Measurements from ENCODE around the gene PPM1N. TPM values are rescaled to one million over a fixed set of nuclear protein-coding genes. Genes with fewer than 3 reads are reported as not detected.
A peak's percentile ranks its signal among the peaks of the same experiment; 100 is the strongest.

The PPM1N gene
- total and polyA plus RNA-seq, 4 donors: 0.67 to 2.5 (median 0.88) TPM; not detected in 1

- Histone ChIP-seq H3K9me3 (ENCODE audit: control insufficient read depth, low read length) (no peaks in the 10 kb centered on the region), H3K27me3 (ENCODE audit: control insufficient read depth in 1 of 2, insufficient read depth in 2 of 2, low read length in 1 of 2) (no peaks in the 10 kb centered on the region), H3K4me1 (ENCODE audit: control insufficient read depth in 1 of 2, insufficient read depth in 2 of 2, low read length in 2 of 2) (peaks cover 0 to 2% of the 10 kb centered on the region in 2 donors), H3K36me3 (ENCODE audit: control insufficient read depth in 1 of 2, insufficient read depth in 2 of 2, low read length in 1 of 2) (no peaks in the 10 kb centered on the region), H3K27ac (ENCODE audit: low read depth in 1 of 2, low read length in 2 of 2) (no peak overlapping the region), H3K4me3 (ENCODE audit: low read length in 2 of 2) (no peak overlapping the region)
- ATAC-seq (ENCODE audit: low FRiP score): no peak
- intact Hi-C loops (cut with DNase I): no loop called here
- DNase-seq: peak in 1 of 2 donors; percentile 86
- WGBS, 2 donors: 78 to 80% methylated on average over 27 of the region's 27 CpGs
Observed at GRCh38 chr19:45473682-45474605, 24.3 kb upstream of the PPM1N start.

DNA sequence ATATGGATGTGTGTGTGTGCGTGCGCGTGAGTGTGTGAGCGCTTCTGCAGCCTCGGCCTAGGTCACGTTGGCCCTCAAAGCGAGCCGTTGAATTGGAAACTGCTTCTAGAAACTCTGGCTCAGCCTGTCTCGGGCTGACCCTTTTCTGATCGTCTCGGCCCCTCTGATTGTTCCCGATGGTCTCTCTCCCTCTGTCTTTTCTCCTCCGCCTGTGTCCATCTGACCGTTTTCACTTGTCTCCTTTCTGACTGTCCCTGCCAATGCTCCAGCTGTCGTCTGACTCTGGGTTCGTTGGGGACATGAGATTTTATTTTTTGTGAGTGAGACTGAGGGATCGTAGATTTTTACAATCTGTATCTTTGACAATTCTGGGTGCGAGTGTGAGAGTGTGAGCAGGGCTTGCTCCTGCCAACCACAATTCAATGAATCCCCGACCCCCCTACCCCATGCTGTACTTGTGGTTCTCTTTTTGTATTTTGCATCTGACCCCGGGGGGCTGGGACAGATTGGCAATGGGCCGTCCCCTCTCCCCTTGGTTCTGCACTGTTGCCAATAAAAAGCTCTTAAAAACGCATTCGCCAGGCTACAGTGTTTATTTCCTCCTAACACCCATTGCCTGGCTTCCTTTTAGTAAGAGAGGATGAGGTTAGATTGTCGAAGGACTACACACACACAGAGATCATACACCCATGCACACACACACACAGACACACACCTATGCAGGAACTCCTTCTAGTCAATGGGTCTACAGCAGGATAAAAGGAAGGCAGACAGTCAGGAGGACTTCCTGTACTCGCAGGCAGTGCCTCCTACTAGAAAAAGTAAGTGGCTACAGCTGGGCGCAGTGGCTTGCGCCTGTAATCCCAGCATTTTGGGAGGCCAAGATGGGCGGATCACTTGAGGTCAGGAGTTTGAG, 23.4 kb upstream of the PPM1N start:
- DNase-seq: peak in 1 of 2 donors; percentile 82
- Histone ChIP-seq H3K27ac (ENCODE audit: low read depth in 1 of 2, low read length in 2 of 2) (no peak overlapping the region), H3K9me3 (ENCODE audit: control insufficient read depth, low read length) (no peaks in the 10 kb centered on the region), H3K4me1 (ENCODE audit: control insufficient read depth in 1 of 2, insufficient read depth in 2 of 2, low read length in 2 of 2) (peaks cover 0 to 2% of the 10 kb centered on the region in 2 donors), H3K36me3 (ENCODE audit: control insufficient read depth in 1 of 2, insufficient read depth in 2 of 2, low read length in 1 of 2) (no peaks in the 10 kb centered on the region), H3K4me3 (ENCODE audit: low read length in 2 of 2) (no peak overlapping the region), H3K27me3 (ENCODE audit: control insufficient read depth in 1 of 2, insufficient read depth in 2 of 2, low read length in 1 of 2) (no peaks in the 10 kb centered on the region)
- no peak for ATAC-seq (ENCODE audit: low FRiP score)
- intact Hi-C loops (cut with DNase I): no loop called here
- WGBS, 2 donors: 75 to 77% methylated on average over 28 of the region's 28 CpGs

DNA sequence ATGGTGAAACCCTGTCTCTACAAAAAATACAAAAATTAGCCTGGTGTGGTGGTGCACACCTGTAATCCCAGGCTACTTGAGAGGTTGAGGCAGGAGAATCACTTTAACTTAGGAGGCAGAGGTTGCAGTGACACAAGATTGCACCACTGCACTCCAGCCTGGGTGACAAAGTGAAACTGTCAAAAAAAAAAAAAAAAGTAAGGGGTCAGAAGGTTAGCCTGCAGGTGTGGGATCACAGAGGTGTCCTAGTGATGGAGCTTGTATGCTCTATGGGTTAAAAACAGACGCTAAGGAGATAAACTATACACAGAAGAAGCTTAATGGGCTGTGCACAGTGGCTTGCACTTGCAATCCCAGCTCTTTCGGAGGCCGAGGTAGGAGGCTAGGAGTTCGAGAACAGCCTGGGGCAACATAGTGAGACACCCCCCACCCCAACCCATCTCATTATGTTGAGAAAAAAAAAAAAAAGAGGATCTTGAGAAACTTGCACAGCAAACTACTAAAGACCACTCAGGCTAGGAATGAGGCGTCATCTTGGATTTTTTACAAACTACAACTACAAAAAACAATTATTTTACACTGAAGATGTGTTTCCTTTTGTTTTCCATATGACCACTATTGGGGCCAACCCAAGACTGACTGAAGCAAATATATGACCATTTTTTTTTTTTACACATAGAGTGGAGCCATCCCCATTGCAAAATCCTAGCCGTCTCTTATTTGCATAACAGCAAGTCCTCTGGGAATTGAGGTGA, 22.5 kb upstream of the PPM1N start:
- ATAC-seq (ENCODE audit: low FRiP score) (no peak), DNase-seq (peak in 1 of 2 donors; percentile 83)
- Histone ChIP-seq H3K9me3 (ENCODE audit: control insufficient read depth, low read length) (no peaks in the 10 kb centered on the region), H3K36me3 (ENCODE audit: control insufficient read depth in 1 of 2, insufficient read depth in 2 of 2, low read length in 1 of 2) (no peaks in the 10 kb centered on the region), H3K4me3 (ENCODE audit: low read length in 2 of 2) (no peak overlapping the region), H3K4me1 (ENCODE audit: control insufficient read depth in 1 of 2, insufficient read depth in 2 of 2, low read length in 2 of 2) (peaks cover 0 to 2% of the 10 kb centered on the region in 2 donors), H3K27me3 (ENCODE audit: control insufficient read depth in 1 of 2, insufficient read depth in 2 of 2, low read length in 1 of 2) (no peaks in the 10 kb centered on the region), H3K27ac (ENCODE audit: low read depth in 1 of 2, low read length in 2 of 2) (no peak overlapping the region)
- WGBS, 2 donors: 82 to 89% methylated on average over 6 of the region's 6 CpGs
- intact Hi-C loops (cut with DNase I): no loop called here

- peaks cover 0 to 2% of the 10 kb centered on the region in 2 donors for H3K4me1 ChIP-seq (ENCODE audit: control insufficient read depth in 1 of 2, insufficient read depth in 2 of 2, low read length in 2 of 2)
- WGBS, 2 donors: 51 to 59% methylated on average over 5 of the region's 5 CpGs
- peak in 1 of 2 donors; percentile 83 for DNase-seq
- no peaks in the 10 kb centered on the region for H3K9me3 ChIP-seq (ENCODE audit: control insufficient read depth, low read length)
- ATAC-seq (ENCODE audit: low FRiP score): no peak
- no peak overlapping the region for H3K4me3 ChIP-seq (ENCODE audit: low read length in 2 of 2)
- no peaks in the 10 kb centered on the region for H3K36me3 ChIP-seq (ENCODE audit: control insufficient read depth in 1 of 2, insufficient read depth in 2 of 2, low read length in 1 of 2)
- intact Hi-C loops (cut with DNase I): no loop called here
- H3K27ac ChIP-seq (ENCODE audit: low read depth in 1 of 2, low read length in 2 of 2): no peak overlapping the region
- H3K27me3 ChIP-seq (ENCODE audit: control insufficient read depth in 1 of 2, insufficient read depth in 2 of 2, low read length in 1 of 2): no peaks in the 10 kb centered on the region
Observed at GRCh38 chr19:45476304-45476703, 21.9 kb upstream of the PPM1N start.

DNA sequence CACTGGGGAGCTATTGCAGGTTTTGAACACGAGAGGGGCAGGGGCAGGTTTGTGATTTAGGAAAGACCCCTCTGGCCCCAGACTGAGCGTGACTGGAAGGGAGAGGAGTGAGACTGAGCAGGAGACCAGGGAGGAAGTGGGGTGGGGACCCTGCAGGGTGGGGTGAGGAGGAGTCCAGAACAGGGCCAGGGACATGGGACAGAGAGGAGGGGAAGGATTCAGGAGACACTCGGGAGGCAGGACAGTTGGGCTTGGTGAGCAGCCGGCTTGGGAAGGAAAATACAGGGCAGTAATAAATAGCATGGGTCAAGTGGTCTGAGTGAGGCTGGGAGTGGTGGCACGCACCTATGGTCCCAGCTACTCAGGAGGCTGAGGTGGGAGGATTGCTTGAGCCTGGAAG, 21.1 kb upstream of the PPM1N start:
- peaks cover 0 to 2% of the 10 kb centered on the region in 2 donors for H3K4me1 ChIP-seq (ENCODE audit: control insufficient read depth in 1 of 2, insufficient read depth in 2 of 2, low read length in 2 of 2)
- 33 to 47% methylated on average over 5 of the region's 5 CpGs for WGBS, 2 donors

DNA sequence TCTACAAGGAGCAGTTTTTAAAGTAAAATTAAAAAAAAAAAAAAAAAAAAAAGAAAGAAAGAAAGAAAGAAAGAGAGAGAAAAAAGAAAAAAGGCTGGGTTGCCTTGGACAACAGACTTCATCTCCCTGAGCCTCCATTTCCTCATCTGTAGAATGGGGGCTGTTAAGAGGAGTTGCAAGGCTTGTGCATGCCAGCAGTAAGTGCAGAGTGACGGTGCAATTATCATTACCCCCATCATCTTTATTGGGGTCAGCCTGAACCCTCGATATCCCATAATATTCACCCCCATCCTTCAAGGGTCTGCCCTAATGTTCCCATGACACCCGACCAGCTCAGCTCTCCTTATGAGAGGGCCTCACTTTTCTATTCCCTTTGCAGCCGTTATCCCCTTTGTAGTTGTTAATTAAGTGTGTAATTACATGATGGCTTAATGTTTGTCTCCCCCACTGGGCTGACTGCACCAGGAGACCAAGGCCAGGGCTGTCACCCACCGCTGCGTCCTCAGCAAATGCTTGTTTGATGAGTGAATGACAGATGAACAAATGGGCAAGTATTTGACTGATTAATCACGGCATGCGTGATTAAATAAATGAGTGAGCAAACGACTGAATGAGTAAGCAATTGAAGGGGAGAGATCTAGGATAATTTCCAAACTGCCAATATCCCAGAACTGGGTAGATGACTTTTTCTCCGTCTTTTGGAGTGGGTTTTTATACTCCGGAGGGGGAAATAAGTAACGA, 20.4 kb upstream of the PPM1N start:
- intact Hi-C loops (cut with DNase I): loop anchor here (2.0 kb wide), 1 partner anchor 49 kb away; no protein-coding TSS in a partner anchor
- Histone ChIP-seq H3K36me3 (ENCODE audit: control insufficient read depth in 1 of 2, insufficient read depth in 2 of 2, low read length in 1 of 2) (no peaks in the 10 kb centered on the region), H3K9me3 (ENCODE audit: control insufficient read depth, low read length) (no peaks in the 10 kb centered on the region), H3K27me3 (ENCODE audit: control insufficient read depth in 1 of 2, insufficient read depth in 2 of 2, low read length in 1 of 2) (no peaks in the 10 kb centered on the region), H3K27ac (ENCODE audit: low read depth in 1 of 2, low read length in 2 of 2) (peak overlapping the region in 1 of 2 donors; percentile 63), H3K4me3 (ENCODE audit: low read length in 2 of 2) (no peak overlapping the region), H3K4me1 (ENCODE audit: control insufficient read depth in 1 of 2, insufficient read depth in 2 of 2, low read length in 2 of 2) (peaks cover 0 to 2% of the 10 kb centered on the region in 2 donors)
- peak; percentile 3 for ATAC-seq (ENCODE audit: low FRiP score)
- DNase-seq: peak in 1 of 2 donors; percentile 83
- WGBS, 2 donors: 6% methylated on average over 12 of the region's 12 CpGs

More for the DNA sequence above, 21.1 kb upstream of the PPM1N start:
- DNase-seq (no peak), ATAC-seq (ENCODE audit: low FRiP score) (no peak)
- H3K9me3 ChIP-seq (ENCODE audit: control insufficient read depth, low read length): no peaks in the 10 kb centered on the region
- no peaks in the 10 kb centered on the region for H3K27me3 ChIP-seq (ENCODE audit: control insufficient read depth in 1 of 2, insufficient read depth in 2 of 2, low read length in 1 of 2)
- H3K27ac ChIP-seq (ENCODE audit: low read depth in 1 of 2, low read length in 2 of 2): no peak overlapping the region
- H3K4me3 ChIP-seq (ENCODE audit: low read length in 2 of 2): no peak overlapping the region
- H3K36me3 ChIP-seq (ENCODE audit: control insufficient read depth in 1 of 2, insufficient read depth in 2 of 2, low read length in 1 of 2): no peaks in the 10 kb centered on the region
- intact Hi-C loops (cut with DNase I): no loop called here

DNA sequence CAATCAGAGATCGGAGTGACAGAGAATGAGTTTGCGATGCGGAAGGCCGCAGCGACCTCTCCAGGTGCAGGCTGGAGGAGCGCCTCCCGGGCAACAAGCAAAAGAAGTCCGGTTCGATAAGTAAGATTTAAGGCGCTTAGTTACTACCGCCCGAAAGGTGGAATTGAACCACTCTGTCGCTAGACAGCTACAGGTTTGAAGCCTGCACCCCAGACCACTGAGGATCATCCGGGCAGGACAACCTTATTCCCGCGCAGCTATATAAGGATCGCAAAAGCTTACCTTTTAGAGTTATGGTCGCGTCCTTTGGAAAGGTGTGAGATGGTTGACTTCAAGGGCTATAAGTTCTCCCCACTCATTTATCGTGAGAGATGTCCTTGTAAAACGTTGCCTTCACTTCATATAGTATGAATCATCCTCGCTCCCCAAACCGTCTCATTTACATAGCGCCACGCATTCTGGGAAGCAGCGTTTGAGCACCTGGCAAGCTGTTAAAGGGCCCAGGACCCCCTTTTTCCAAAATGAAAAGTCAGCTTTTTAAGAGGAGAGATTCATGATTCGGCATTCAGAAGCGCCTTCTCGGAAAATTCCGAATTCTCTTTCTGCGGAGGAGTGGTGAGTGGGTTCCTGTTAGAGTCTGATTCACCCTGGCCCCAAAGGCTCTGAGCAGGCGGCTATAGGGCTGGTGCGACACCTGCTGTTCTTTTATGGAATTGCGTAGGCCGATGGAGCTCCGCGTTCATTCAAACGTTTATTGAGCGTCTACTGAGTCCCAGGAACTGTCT, 19.6 kb upstream of the PPM1N start:
- 0% methylated on average over 39 of the region's 39 CpGs for WGBS, 2 donors
- ATAC-seq (ENCODE audit: low FRiP score) (peak; percentile 87), DNase-seq (peak; percentile 89 to 94)
- peaks cover 0 to 2% of the 10 kb centered on the region in 2 donors for H3K4me1 ChIP-seq (ENCODE audit: control insufficient read depth in 1 of 2, insufficient read depth in 2 of 2, low read length in 2 of 2)
- H3K27ac ChIP-seq (ENCODE audit: low read depth in 1 of 2, low read length in 2 of 2): peak overlapping the region; percentile 3 to 90
- H3K9me3 ChIP-seq (ENCODE audit: control insufficient read depth, low read length): no peaks in the 10 kb centered on the region
- H3K4me3 ChIP-seq (ENCODE audit: low read length in 2 of 2): peak overlapping the region; percentile 18 to 21
- intact Hi-C loops (cut with DNase I): loop anchor here (1.0 to 2.0 kb wide), 2 partner anchors 39 to 50 kb away; no protein-coding TSS in a partner anchor
- H3K27me3 ChIP-seq (ENCODE audit: control insufficient read depth in 1 of 2, insufficient read depth in 2 of 2, low read length in 1 of 2): no peaks in the 10 kb centered on the region
- H3K36me3 ChIP-seq (ENCODE audit: control insufficient read depth in 1 of 2, insufficient read depth in 2 of 2, low read length in 1 of 2): no peaks in the 10 kb centered on the region
